Breast epithelium (tissue), 3 donors: ENCODE results near the gene PAK6.

Source experiments
- CTCF ChIP-seq, 3 donors: fragments of 450-650 bp; IDR thresholded peaks; one replicate each; pipeline ENCODE4 v1.5.1; 2016 to 2017; ENCODE audit warnings: antibody characterized with exemption in 3 of 3, mild to moderate bottlenecking in 3 of 3, moderate library complexity in 3 of 3
- POLR2A ChIP-seq: fragments of 450-650 bp; IDR thresholded peaks from one replicate; pipeline ENCODE4 v1.6.1; 2016; ENCODE audit warnings: antibody characterized with exemption, mild to moderate bottlenecking, moderate library complexity

GRCh38 chr15:40280260-40281056, 41.6 kb downstream of the PAK6 start:
- TF ChIP-seq CTCF (IDR thresholded peaks at IDR 0.05): no peak
- no peak for TF ChIP-seq POLR2A
